ENCODE measurements around the gene STK11.
A peak's percentile ranks its signal among the peaks of the same experiment; 100 is the strongest.

DNA sequence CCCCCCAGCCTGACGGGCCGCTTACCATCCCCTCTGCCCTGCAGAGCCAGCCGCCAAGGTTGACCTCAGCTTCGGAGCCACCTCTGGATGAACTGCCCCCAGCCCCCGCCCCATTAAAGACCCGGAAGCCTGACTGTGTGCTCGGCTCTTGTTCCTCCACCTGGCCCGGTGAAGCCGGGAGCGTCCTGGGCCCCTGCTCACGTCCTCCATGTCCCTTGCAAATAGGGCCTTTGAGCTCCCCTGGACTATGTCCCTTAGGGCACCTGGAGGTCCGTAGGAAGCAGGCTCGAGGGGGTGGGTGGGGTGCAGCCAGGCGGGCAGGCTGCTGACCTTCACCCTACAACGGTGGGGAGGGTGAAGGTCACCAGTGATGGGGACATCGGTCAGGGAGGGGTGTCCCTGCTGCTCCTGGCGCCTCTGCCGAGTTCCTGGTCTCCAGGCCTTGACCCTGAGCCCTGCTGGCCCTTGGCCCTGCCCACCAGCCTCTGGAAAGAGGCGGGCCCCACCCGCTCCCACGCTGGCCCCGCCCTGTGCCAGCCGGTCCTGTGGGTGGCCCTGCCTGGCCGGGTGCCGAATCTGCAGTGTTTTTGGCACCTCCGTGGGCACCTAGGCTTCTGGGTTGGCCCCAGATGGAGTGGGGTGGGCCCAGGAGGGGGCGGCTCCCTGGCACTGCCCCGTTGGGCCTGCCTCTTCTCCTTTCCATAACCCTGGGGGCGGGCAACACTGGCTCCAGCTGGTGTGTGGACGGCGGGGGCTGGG lies 39.3 kb downstream of the STK11 start:
- TF ChIP-seq EZH2 (IDR thresholded peaks at IDR 0.05; ENCODE audit: borderline replicate concordance, low read depth, low read length, severe bottlenecking), result no peak
- TF ChIP-seq, protein P1, sequence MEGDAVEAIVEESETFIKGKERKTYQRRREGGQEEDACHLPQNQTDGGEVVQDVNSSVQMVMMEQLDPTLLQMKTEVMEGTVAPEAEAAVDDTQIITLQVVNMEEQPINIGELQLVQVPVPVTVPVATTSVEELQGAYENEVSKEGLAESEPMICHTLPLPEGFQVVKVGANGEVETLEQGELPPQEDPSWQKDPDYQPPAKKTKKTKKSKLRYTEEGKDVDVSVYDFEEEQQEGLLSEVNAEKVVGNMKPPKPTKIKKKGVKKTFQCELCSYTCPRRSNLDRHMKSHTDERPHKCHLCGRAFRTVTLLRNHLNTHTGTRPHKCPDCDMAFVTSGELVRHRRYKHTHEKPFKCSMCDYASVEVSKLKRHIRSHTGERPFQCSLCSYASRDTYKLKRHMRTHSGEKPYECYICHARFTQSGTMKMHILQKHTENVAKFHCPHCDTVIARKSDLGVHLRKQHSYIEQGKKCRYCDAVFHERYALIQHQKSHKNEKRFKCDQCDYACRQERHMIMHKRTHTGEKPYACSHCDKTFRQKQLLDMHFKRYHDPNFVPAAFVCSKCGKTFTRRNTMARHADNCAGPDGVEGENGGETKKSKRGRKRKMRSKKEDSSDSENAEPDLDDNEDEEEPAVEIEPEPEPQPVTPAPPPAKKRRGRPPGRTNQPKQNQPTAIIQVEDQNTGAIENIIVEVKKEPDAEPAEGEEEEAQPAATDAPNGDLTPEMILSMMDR (IDR thresholded peaks at IDR 0.05; ENCODE audit: extremely low read depth in 1 of 2, insufficient read depth in 1 of 2, low read depth in 1 of 2, low read length in 2 of 2), result no peak
- TF ChIP-seq POLR2A (IDR thresholded peaks at IDR 0.05; ENCODE audit: low read depth, low read length), result peak; percentile 10
- no peak for TF ChIP-seq MYC (IDR thresholded peaks at IDR 0.05; ENCODE audit: low read depth, low read length)
- TF ChIP-seq, protein P2, sequence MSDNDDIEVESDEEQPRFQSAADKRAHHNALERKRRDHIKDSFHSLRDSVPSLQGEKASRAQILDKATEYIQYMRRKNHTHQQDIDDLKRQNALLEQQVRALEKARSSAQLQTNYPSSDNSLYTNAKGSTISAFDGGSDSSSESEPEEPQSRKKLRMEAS (IDR thresholded peaks at IDR 0.05; ENCODE audit: insufficient read depth, insufficient read length), result no peak
- no peak for TF ChIP-seq GATA2 (IDR thresholded peaks at IDR 0.05; ENCODE audit: insufficient read depth, insufficient read length, low read depth, low read length)
- no peak for TF ChIP-seq POLR2AphosphoS5 (IDR thresholded peaks at IDR 0.05; ENCODE audit: insufficient read depth, low read depth, low read length)
